HepG2 (cell line): Measurements from ENCODE around the gene RRAS. TPM values are rescaled to one million over a fixed set of nuclear protein-coding genes. Genes with fewer than 3 reads are reported as not detected.

ENCODE experiments used
- ADNP ChIP-seq: sonication (generic); formaldehyde crosslinking; IDR thresholded peaks from 2 replicates; pipeline ENCODE4 v1.4.0; 2020; ENCODE audit warnings: missing genetic modification reagents
- BHLHE40 ChIP-seq: IDR thresholded peaks from 2 replicates; pipeline ENCODE4 v1.6.1; 2011; ENCODE audit warnings: low read length, improper control_type of control experiment
- CEBPG ChIP-seq: IDR thresholded peaks from 2 replicates; pipeline ENCODE4 v1.6.1; 2016
- CHD4 ChIP-seq: fragments of 200-600 bp; sonication (generic); IDR thresholded peaks from 2 replicates; pipeline ENCODE4 v1.7.0; 2017; ENCODE audit warnings: mild to moderate bottlenecking, low read length, borderline replicate concordance
- HCFC1 ChIP-seq: fragments of 150-350 bp; IDR thresholded peaks from 2 replicates; pipeline ENCODE4 v1.6.1; 2014; ENCODE audit warnings: low read depth, low read length
- ISL2 ChIP-seq: sonication (generic); formaldehyde crosslinking; IDR thresholded peaks from 2 replicates; pipeline ENCODE4 v1.5.0; 2020; ENCODE audit warnings: missing genetic modification reagents
- KMT2B ChIP-seq: IDR thresholded peaks from 2 replicates; pipeline ENCODE4 v1.6.1; 2016; ENCODE audit warnings: missing genetic modification reagents, missing compliant biosample characterization
- NR2F6 ChIP-seq, 2 experiments: IDR thresholded peaks; 2 replicates each; pipeline ENCODE4 v1.6.1; 2016; ENCODE audit warnings: antibody characterized with exemption in 1 of 2, mild to moderate bottlenecking in 1 of 2
- PHF21A ChIP-seq: sonication (generic); formaldehyde crosslinking; IDR thresholded peaks from 2 replicates; pipeline ENCODE4 v1.5.0; 2020; ENCODE audit warnings: mild to moderate bottlenecking, missing genetic modification reagents
- RXRA ChIP-seq: sonication (generic); formaldehyde crosslinking; IDR thresholded peaks from 2 replicates; pipeline ENCODE4 v1.5.1; 2020; ENCODE audit warnings: missing genetic modification reagents
- SKI ChIP-seq: fragments of 450-650 bp; IDR thresholded peaks from one replicate; pipeline ENCODE4 v1.6.1; 2018; ENCODE audit warnings: mild to moderate bottlenecking; ENCODE audit not compliant: partially characterized antibody
- SNAPC2 ChIP-seq: sonication (generic); formaldehyde crosslinking; IDR thresholded peaks from 2 replicates; pipeline ENCODE4 v1.8.1; 2022; ENCODE audit warnings: mild to moderate bottlenecking, missing genetic modification reagents
- SRY ChIP-seq: sonication (generic); formaldehyde crosslinking; IDR thresholded peaks from 2 replicates; pipeline ENCODE4 v1.8.0; 2022; ENCODE audit warnings: mild to moderate bottlenecking, missing genetic modification reagents
- TARDBP ChIP-seq: sonication (generic); formaldehyde crosslinking; IDR thresholded peaks from 2 replicates; pipeline ENCODE4 v1.8.0; 2022; ENCODE audit warnings: mild to moderate bottlenecking, missing genetic modification reagents
- ZFP36L2 ChIP-seq: sonication (generic); formaldehyde crosslinking; IDR thresholded peaks from 2 replicates; pipeline ENCODE4 v1.4.0; 2020; ENCODE audit warnings: missing genetic modification reagents
- ZFX ChIP-seq: sonication (generic); formaldehyde crosslinking; IDR thresholded peaks from 2 replicates; pipeline ENCODE4 v1.4.0; 2020; ENCODE audit warnings: mild to moderate bottlenecking, low read depth, missing genetic modification reagents, moderate library complexity
- ZNF34 ChIP-seq: sonication (generic); formaldehyde crosslinking; IDR thresholded peaks from 2 replicates; pipeline ENCODE4 v1.4.0; 2020; ENCODE audit warnings: mild to moderate bottlenecking, missing genetic modification reagents, borderline replicate concordance
- ZNF383 ChIP-seq: sonication (generic); formaldehyde crosslinking; IDR thresholded peaks from 2 replicates; pipeline ENCODE4 v1.4.0; 2020; ENCODE audit warnings: missing genetic modification reagents, mild to moderate bottlenecking, borderline replicate concordance
- ZNF790 ChIP-seq: sonication (generic); formaldehyde crosslinking; IDR thresholded peaks from 2 replicates; pipeline ENCODE4 v1.8.0; 2022; ENCODE audit warnings: missing genetic modification reagents, mild to moderate bottlenecking, borderline replicate concordance
- ZSCAN21 ChIP-seq: sonication (generic); formaldehyde crosslinking; IDR thresholded peaks from 2 replicates; pipeline ENCODE4 v1.8.0; 2022; ENCODE audit warnings: mild to moderate bottlenecking, missing genetic modification reagents, moderate library complexity, borderline replicate concordance
- polyA plus RNA-seq, 8 experiments: library from polyadenylated mRNA; depleted of rRNA in 3 of 8; stranded (reverse) in 7 of 8; unstranded in 1 of 8; fragments of >200 nt; fragmentation: Illumina TruSeq in 4 of 8; extraction: Trizol in 4 of 8; gene quantifications; 2 replicates each; pipeline versions ENCODE4 v1.2.1 to v1.2.3, GENCODE V29; 2011 to 2016; ENCODE audit warnings: low read depth in 4 of 8, missing spikeins in 1 of 8, mixed read lengths in 1 of 8; ENCODE audit not compliant: insufficient read depth in 1 of 8
- total RNA-seq, 5 experiments: library from RNA; depleted of rRNA; stranded (reverse); fragments of >200 nt; fragmentation: Illumina TruSeq; extraction: Trizol; gene quantifications; 2 replicates each; pipeline ENCODE4 v1.2.3, GENCODE V29; 2016; ENCODE audit warnings: low read depth in 1 of 5
- TF ChIP-seq, protein P1 (sequence below): IDR thresholded peaks from 2 replicates; pipeline ENCODE4 v1.6.1; 2016; ENCODE audit warnings: low read depth, control low read depth
- TF ChIP-seq, protein P2 (sequence below): sonication (generic); formaldehyde crosslinking; IDR thresholded peaks from 2 replicates; pipeline ENCODE4 v1.4.0; 2020; ENCODE audit warnings: missing genetic modification reagents, borderline replicate concordance

The RRAS gene
- total and polyA plus RNA-seq, 2 of the 13 experiments (the other 11 are each of a cell fraction or from before 2014, with no cell fraction given): 1.5 to 12.0 TPM

DNA sequence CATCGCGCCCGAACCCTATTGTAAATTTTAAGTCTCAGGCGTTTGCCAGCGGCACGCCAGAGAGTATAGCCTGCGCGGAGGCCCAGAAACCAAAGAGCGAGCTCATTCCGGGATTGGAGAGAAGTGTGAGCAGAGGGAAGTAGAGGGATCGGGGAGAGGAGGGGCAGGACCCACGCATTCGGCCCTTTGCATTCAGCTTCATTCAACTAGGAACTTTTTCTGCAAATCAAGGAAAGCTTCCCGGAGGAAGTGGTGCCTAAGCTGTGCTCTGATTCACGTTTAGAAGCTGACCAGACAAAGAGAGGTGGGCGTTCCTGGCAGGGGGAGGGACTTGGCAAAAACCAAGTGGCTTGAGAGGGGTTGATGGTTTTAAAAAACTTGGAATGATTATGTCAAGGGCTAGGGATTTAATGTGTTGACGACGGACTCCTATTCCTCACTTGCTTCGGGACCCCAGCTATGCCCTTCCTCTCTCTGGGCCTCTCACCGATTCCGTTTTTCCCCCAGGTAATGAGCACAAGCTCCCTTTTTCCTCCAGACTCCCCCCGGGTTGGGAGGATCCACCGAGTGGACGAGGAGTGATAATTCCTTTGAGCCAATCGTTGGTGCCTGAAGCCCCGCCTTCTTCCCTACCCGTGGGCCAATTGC, 36.3 kb upstream of the RRAS start (continued):
- TF ChIP-seq SRY (peak; percentile 63; the same call in 1 of the 2 replicates), CEBPG (no peak), ZNF34 (0 out of 2 replicates have a peak, but pooled peaks have one; percentile 27), PHF21A (peak; percentile 59; the same call in 1 of the 2 replicates), ISL2 (CRISPR knock-in tag) (peak; percentile 29; the same call in 1 of the 2 replicates), CHD4 (peak; percentile 99), BHLHE40 (peak; percentile 94), TARDBP (CRISPR knock-in tag) (peak; percentile 37; the same call in 1 of the 2 replicates), ZNF790 (CRISPR knock-in tag) (no peak), SKI (peak; percentile 5), RXRA (CRISPR knock-in tag) (no peak), ZNF383 (CRISPR knock-in tag) (no peak), NR2F6 (IDR thresholded peaks at IDR 0.05) (0 out of 2 replicates have a peak, but pooled peaks have one; percentile 8), NR2F6 (CRISPR knock-in tag; IDR thresholded peaks at IDR 0.05) (no peak), KMT2B (CRISPR knock-in tag) (0 out of 2 replicates have a peak, but pooled peaks have one; percentile 3), ZFX (CRISPR knock-in tag) (peak; percentile 27; the same call in 1 of the 2 replicates), ZFP36L2 (CRISPR knock-in tag) (no peak), ADNP (CRISPR knock-in tag) (peak; percentile 94), HCFC1 (0 out of 2 replicates have a peak, but pooled peaks have one; percentile 7), ZSCAN21 (CRISPR knock-in tag) (no peak), SNAPC2 (CRISPR knock-in tag) (peak; percentile 81; the same call in 1 of the 2 replicates)
- TF ChIP-seq, protein P1, sequence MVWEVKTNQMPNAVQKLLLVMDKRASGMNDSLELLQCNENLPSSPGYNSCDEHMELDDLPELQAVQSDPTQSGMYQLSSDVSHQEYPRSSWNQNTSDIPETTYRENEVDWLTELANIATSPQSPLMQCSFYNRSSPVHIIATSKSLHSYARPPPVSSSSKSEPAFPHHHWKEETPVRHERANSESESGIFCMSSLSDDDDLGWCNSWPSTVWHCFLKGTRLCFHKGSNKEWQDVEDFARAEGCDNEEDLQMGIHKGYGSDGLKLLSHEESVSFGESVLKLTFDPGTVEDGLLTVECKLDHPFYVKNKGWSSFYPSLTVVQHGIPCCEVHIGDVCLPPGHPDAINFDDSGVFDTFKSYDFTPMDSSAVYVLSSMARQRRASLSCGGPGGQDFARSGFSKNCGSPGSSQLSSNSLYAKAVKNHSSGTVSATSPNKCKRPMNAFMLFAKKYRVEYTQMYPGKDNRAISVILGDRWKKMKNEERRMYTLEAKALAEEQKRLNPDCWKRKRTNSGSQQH: peak; percentile 58; the same call in 1 of the 2 replicates
- TF ChIP-seq, protein P2, sequence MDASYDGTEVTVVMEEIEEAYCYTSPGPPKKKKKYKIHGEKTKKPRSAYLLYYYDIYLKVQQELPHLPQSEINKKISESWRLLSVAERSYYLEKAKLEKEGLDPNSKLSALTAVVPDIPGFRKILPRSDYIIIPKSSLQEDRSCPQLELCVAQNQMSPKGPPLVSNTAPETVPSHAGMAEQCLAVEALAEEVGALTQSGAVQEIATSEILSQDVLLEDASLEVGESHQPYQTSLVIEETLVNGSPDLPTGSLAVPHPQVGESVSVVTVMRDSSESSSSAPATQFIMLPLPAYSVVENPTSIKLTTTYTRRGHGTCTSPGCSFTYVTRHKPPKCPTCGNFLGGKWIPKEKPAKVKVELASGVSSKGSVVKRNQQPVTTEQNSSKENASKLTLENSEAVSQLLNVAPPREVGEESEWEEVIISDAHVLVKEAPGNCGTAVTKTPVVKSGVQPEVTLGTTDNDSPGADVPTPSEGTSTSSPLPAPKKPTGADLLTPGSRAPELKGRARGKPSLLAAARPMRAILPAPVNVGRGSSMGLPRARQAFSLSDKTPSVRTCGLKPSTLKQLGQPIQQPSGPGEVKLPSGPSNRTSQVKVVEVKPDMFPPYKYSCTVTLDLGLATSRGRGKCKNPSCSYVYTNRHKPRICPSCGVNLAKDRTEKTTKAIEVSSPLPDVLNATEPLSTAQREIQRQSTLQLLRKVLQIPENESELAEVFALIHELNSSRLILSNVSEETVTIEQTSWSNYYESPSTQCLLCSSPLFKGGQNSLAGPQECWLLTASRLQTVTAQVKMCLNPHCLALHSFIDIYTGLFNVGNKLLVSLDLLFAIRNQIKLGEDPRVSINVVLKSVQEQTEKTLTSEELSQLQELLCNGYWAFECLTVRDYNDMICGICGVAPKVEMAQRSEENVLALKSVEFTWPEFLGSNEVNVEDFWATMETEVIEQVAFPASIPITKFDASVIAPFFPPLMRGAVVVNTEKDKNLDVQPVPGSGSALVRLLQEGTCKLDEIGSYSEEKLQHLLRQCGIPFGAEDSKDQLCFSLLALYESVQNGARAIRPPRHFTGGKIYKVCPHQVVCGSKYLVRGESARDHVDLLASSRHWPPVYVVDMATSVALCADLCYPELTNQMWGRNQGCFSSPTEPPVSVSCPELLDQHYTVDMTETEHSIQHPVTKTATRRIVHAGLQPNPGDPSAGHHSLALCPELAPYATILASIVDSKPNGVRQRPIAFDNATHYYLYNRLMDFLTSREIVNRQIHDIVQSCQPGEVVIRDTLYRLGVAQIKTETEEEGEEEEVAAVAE (CRISPR knock-in tag): peak; percentile 46; the same call in 1 of the 2 replicates
